ENCODE measurements around the gene CIDEA.

GRCh38 chr18:12246849-12247808, 7.0 kb upstream of the CIDEA start:
- TF ChIP-seq POLR2A (IDR thresholded peaks at IDR 0.05): no peak
- TF ChIP-seq CTCF (IDR thresholded peaks at IDR 0.05): peak in 1 of 6 experiments; percentile 18

All from esophagus squamous epithelium (tissue), 4 donors.